ENCODE measurements around the gene KYNU.
"Not testable (repeated sequence)": the region's sequence is repeated elsewhere in the genome, so short reads cannot be mapped to it uniquely, and the experiment has no call there.

KYNU gene

DNA sequence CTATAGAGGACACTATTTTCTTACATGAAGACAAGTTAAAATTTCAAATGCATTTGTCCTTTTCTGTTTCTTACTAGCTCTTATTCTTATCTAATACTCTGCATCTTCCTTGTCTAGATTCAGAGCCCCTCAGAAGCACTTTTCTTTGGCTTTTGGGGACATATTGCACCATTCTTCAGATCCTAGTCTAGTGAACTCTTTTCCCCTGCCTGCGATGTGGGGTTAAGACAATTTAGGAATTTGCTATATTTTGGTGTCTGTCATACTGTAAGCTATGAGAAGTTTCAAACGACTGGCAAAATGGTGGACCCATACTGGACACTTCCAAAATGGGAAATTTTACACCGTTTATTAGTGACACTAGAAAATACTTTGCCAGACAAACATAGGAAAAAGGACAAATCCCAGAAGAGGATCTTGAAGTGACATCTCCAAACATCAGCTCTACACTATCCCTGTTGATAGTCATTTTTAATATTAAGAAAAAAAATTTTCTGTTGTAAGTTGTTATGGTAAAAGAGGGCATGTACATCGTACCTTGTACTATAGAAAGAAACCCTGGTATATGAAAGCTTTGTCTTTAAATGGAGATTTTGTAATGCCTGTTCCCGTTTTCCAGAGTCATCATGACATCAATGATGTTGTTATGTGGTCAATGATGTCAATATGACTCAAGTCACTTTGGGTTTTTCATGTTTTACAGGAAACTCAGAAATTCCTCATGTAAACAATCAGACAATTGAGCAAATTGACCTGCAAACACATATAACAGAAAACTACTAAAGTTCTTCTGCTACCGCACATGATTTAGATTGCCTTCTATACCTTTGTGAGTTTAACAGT lies 4.4 kb upstream of the KYNU start:
- DNase-seq = no peak

DNA sequence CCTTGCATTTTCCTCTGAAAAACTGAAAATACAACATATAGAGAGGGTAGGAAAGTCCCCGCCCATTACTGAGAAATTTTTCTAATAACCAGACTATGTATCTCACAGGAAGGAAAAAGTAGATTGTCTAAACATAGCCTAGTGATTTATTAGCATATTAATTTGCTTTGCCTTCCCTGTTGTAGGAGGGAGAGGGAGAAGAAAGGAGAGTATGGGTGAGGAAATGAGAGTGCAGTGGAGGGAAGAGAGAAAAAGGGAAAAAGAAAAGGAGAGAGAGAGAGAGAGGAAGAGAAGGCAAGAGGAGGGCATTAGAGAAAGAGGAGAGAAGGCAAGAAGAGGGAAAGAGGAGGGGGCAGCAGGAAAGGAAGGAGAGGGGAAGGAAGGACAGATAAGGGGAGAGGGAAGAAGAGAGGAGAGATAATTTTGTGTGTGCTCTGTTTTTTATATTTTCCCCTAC lies 3.6 kb upstream of the KYNU start:
- no peak for DNase-seq

DNA sequence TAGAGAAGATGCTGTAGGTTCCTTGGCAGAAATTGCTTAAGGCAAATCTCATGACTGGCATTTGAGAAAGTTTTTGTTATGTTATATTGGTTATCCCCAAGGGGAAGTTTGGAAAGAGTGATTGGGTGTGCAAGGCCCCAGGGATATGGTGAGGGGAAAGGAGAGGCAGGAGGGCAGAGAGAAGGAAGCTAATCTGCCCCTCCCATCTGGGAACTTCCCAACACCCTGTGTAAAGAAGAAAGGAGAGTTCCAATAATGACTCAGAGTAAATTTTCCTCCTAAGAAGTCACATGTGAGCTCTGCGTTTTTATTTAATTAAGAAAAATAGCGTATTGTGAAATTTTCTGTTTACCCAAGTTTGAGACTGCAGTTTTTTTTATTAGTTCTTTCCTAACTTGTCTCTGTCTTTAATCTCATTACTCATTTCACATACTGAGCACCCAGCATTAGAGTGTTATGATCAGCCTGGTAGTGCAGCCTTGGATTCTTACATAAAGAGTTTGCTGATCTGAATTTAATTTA lies 3.1 kb upstream of the KYNU start:
- no peak for DNase-seq

DNA sequence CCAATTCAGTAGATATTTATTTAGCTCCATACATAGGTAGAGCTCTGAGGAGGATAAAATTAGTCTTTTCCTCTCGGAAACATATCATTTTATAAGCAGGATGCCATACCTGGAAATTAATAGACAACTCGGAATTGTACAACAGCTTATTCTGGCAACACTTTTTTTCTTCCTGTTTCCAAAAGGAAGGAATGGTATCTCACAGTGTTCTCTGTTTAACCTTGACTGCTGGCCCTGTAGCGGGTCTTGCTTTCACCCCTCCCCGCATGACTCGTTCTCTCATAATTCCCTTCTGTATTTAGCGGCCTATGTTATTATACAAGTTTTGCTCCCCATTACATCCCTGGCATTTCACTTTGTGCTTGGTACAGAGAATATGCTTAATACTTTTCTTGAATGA lies 2.5 kb upstream of the KYNU start:
- no peak for DNase-seq

- no peak for DNase-seq
Observed at GRCh38 chr2:142875652-142876051, 1.8 kb upstream of the KYNU start.

DNA sequence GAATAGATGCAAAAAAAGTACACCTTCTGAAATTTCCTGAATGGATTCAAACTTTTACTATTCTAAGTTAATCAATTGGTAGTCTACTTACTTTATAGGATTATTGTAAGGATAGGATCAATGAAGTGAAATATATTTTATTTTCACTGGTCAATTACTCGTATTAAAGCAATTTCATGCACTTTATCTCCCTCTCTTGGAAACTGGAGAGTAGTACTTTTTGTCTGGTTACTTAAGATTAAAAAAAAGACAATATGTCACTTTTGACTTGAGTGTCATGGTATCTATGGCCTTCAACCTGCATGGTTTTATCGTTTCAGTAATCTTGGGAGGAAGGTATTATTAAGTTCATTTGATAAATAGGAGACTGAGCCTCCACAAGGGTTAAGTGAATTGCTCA lies 1.0 kb upstream of the KYNU start:
- DNase-seq = no peak

- DNase-seq = no peak
Observed at GRCh38 chr2:142878031-142878678, 691 bp downstream of the KYNU start.

GRCh38 chr2:142879151-142879550 lies 1.7 kb downstream of the KYNU start:
- no peak for DNase-seq

GRCh38 chr2:142880279-142880678 lies 2.8 kb downstream of the KYNU start:
- DNase-seq = no peak

GRCh38 chr2:142881619-142882018 lies 4.2 kb downstream of the KYNU start:
- DNase-seq = no peak

DNA sequence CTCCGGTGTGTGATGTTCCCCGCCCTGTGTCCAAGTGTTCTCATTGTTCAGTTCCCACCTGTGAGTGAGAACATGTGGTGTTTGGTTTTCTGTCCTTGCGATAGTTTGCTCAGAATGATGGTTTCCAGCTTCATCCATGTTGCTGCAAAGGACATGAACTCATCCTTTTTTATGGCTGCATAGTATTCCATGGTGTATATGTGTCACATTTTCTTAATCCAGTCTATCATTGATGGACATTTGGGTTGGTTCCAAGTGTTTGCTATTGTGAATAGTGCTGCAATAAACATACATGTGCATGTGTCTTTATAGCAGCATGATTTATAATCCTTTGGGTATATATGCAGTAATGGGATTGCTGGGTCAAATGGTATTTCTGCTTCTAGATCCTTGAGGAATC lies 5.0 kb downstream of the KYNU start:
- DNase-seq = not testable (repeated sequence)

DNA sequence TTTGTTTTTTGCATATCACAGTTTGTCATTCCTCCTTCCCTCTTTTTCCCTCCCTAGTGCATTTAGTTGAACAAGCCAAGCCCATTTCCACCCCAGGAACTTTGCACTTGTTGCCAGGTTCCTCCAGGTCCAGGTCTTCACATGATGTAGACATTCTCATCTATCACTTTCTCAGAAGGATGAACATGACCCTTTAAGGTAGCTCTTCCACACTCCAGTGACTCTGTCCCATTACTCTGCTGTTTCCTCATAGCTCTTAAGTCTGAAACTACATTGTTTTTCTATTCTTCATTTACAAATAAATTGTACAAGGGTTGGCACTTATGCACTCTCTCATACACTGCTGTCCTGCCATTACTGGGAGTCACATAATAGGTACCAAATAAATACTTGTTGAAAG lies 6.1 kb downstream of the KYNU start:
- DNase-seq = no peak

DNA sequence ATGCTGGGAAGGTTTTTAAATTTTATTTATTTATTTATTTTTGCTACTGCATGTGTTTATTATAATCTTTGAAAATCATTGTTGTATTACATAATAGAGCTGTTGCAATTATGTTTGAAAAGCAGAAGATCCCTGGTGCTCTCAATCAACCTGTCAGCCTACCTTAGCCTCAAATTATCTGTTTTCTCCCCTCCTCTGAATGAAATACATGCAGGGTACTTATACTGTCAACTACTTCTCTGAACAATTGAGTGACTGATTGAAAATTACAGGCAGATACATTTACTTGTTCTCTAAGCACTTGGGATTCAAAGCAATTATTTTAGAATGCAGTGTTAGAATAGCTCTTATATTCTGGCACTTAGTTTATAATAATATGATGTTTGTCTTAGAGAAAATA lies 8.1 kb downstream of the KYNU start:
- no peak for DNase-seq

DNA sequence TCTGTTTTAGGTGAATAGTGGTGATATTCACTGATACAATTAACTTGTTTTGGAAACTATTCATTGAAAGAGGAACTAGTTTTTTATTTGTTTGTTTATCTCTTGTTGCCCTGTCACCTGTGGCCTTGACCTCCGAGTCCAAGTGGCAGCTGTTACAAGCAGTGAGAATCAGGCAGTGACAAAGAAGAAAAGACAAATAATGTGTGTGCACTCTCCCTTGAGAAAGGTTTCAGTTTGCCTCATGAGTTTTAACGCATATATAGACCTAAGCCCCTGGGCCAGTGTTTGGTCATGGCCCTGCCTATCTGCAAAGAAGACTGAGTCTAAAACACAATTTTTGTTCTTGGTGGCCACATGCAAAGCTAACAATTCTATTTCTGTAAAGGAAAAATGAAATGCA lies 15.3 kb downstream of the KYNU start:
- DNase-seq = no peak

DNA sequence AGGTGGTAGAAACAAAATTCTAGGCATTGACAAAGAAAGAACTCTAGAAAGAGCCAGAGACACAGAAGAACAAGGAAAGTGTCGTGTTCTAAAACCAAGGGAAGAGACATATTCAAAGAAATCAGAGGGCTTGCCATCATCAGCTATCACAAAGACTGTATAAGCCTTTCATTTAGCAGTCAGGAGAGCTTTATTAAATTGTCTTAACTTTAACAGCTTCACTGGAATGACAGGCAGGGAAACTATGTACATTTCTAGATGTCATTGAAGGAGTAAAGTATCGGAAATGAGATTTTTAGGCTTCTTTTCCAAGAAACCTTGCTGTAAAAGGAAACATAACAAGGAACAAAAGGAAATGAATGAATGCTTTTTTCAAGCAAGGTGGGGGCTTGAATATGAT lies 15.8 kb downstream of the KYNU start:
- no peak for DNase-seq

DNA sequence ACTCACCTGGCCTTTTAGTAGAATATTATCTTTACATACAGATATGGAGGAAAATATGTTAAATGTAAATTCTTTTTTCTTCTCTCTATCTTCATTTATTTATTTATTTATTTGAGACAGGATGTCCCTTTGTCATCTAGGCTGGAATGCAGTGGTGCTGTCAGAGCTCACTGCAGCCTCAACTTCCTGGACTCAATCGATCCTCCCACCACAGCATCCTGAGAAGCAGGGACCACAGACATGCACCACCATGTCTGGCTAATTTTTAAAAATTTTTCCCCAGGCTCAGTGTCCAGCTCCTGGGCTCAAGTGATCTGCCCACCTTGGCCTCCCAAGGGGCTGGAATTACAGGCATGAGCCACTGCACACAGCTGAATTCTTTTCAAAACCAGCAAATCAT lies 20.3 kb downstream of the KYNU start:
- DNase-seq = no peak

DNA sequence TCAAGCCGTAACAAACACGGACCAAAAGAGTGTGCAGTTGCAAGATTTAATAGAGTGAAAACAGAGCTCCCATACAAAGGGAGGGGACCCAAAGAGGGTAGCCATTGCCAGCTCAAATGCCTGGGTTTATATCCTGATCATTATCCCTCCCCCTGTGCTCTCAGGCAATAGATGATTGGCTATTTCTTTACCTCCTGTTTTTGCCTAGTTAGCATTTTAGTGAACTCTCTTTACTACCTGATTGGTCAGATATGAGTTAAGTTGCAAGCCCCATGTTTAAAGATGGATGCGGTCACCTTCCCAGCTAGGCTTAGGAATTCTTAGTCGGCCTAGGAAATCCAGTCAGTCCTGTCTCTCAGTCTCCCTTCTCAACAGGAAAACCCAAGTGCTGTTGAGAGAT lies 22.9 kb downstream of the KYNU start:
- DNase-seq = not testable (repeated sequence)

GRCh38 chr2:142901780-142902179 lies 24.3 kb downstream of the KYNU start:
- DNase-seq = no peak

GRCh38 chr2:142903726-142904125 lies 26.3 kb downstream of the KYNU start:
- DNase-seq = not testable (repeated sequence)

DNA sequence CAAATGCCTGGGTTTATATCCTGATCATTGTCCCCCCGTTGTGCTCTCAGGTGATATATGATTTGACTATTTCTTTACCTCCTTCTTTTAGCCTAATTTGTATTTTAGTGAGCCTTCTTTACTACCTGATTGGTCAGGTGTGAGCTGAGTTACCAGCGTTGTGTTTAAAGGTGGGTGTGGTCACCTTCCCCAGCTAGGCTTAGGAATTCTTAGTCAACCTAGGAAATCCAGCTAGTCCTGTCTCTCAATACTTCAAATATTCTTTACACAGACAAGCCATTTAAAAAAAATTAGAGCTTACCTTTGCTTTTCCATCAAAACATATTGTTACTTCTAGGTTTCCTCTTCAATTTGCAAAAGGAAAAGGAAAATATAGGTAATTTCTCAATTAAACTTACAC lies 30.2 kb downstream of the KYNU start:
- DNase-seq = no peak

DNA sequence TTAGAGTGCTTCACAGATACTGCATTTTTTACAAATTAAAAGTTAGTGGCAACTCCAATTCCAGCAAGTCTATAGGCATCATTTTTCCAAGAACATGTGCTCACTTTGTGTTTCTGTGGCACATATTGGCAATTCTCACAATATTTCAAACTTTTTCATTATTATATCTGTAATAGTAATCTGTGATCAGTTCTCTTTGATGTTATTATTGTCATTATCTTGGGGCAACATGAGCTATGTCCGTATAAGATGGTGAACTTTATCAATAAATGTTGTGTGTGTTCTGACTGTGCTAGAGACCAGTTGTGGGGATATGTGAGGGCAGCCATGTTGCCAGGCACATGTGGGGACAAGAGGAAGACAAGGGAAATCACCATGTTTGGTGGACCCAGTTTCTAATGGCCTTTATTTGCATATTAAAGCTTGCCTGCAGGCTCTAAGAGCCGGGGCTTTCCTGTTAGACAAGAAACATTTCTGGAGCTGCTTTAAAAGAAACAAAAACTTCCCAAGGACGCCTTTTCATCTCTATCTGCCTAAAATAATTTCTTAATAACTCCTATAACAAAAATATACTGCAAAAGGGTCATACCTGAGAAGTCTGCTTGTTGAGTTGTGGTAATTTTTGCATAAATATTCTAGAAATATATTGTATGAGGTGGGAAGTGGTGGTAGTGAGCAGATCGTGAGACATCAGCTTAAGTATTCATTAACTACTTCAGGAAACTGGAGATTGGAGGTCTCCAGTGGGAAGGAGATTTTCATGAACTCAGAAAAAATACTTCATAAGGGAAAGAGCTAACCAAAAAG lies 37.2 kb downstream of the KYNU start:
- no peak for DNase-seq

DNA sequence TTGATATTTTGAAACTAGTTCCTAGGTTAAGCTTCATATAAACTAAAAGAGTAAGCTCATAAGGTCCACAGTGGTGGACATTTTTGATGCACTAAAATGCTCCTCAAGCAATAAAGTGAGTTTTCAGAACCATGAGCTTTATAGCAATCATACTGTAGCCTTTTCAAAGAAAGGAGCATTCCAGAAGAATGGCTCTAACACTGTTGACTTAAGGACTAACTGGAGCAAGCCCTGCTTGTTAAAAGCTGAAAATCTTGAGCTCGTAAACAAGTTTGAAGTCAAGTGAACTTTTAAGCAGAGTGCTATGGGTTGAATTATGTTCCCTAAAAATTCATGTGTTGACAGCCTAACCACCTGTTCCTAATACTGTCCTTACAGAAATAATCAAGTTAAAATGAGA lies 38.0 kb downstream of the KYNU start:
- DNase-seq = no peak

- no peak for DNase-seq
Observed at GRCh38 chr2:142918624-142919023, 41.2 kb downstream of the KYNU start.

- no peak for DNase-seq
Observed at GRCh38 chr2:142920571-142920970, 43.1 kb downstream of the KYNU start.

Data from NCI-H2171 (cell line).